Caco-2 (cell line): ENCODE data around the gene C10orf90. TPM values are rescaled to one million over a fixed set of nuclear protein-coding genes. Genes with fewer than 3 reads are reported as not detected.

Experiments used
- BruUV-seq: library from RNA; stranded (reverse); fragments of 400-500 nt; replicated peaks from 2 replicates; lab custom pipeline; 2021; lab: Mats Ljungman, UMichigan
- CTCF ChIA-PET: fragments of 300-600 bp; sonication (Branson Sonifier 250); formaldehyde crosslinking; loops from one replicate; lab custom pipeline; 2022; ENCODE audit warnings: antibody characterized with exemption; lab: Charles Lee
- POLR2A ChIA-PET: fragments of 300-600 bp; sonication (Branson Sonifier 250); formaldehyde crosslinking; loops from one replicate; lab custom pipeline; 2022; ENCODE audit warnings: antibody characterized with exemption; lab: Charles Lee
- DNase-seq, 2 experiments: peaks; one replicate each; pipeline versions ENCODE4 v3.0.0 to v3.0.0-alpha.2; 2020 to 2022
- H3K27me3 ChIP-seq: replicated peaks from 2 replicates; pipeline ENCODE4 v1.6.0; 2011; ENCODE audit warnings: low read length; ENCODE audit not compliant: control insufficient read depth, insufficient read depth
- H3K36me3 ChIP-seq: 2 replicates; pipeline ENCODE4 v1.5.1; 2011; ENCODE audit warnings: low read length; ENCODE audit not compliant: control insufficient read depth, insufficient read depth
- H3K4me1 ChIP-seq: fragments of 250-450 bp; sonication (Bioruptor Pico); 2 replicates; pipeline ENCODE4 v1.5.1; 2020; ENCODE audit warnings: mild to moderate bottlenecking
- H3K4me3 ChIP-seq: 2 replicates; pipeline ENCODE4 v1.5.1; 2011; ENCODE audit warnings: low read depth, mild to moderate bottlenecking, control low read depth, low read length
- H3K9me3 ChIP-seq: fragments of 250-450 bp; sonication (Bioruptor Pico); 2 replicates; pipeline ENCODE4 v1.5.1; 2020; ENCODE audit warnings: mild to moderate bottlenecking, moderate library complexity
- H3K27ac Mint-ChIP-seq: one replicate; pipeline ENCODE4 v1.8.0; 2022; ENCODE audit warnings: mixed read lengths; ENCODE audit not compliant: unreplicated experiment
- H3K27me3 Mint-ChIP-seq: one replicate; pipeline ENCODE4 v1.8.0; 2022; ENCODE audit warnings: mixed read lengths; ENCODE audit not compliant: insufficient read depth, unreplicated experiment
- H3K36me3 Mint-ChIP-seq: one replicate; pipeline ENCODE4 v1.8.0; 2022; ENCODE audit warnings: mild to moderate bottlenecking, mixed read lengths; ENCODE audit not compliant: insufficient read depth, unreplicated experiment
- H3K4me1 Mint-ChIP-seq: one replicate; pipeline ENCODE4 v1.8.0; 2022; ENCODE audit warnings: low read depth, mixed read lengths; ENCODE audit not compliant: unreplicated experiment
- H3K4me3 Mint-ChIP-seq: one replicate; pipeline ENCODE4 v1.8.0; 2022; ENCODE audit warnings: mild to moderate bottlenecking, moderate library complexity, mixed read lengths; ENCODE audit not compliant: unreplicated experiment
- H3K9me3 Mint-ChIP-seq: one replicate; pipeline ENCODE4 v1.8.0; 2022; ENCODE audit warnings: mixed read lengths; ENCODE audit not compliant: unreplicated experiment
- intact Hi-C: fragments of 100-400 bp; cut with micrococcal nuclease; formaldehyde crosslinking; loops from one replicate; pipeline ENCODE4 v1.10.0; 2022; ENCODE audit not compliant: unreplicated experiment
- total RNA-seq: library from RNA; stranded (reverse); gene quantifications from 2 replicates; pipeline ENCODE4 v1.2.3, GENCODE V29; 2022
- TF ChIP-seq, protein P1 (sequence below), 2 experiments: fragments of 200-600 bp in 1 of 2; IDR thresholded peaks; 1 replicate in 1 of 2; 2 replicates in 1 of 2; pipeline versions ENCODE4 v1.5.1 to v1.8.0; 2011 to 2022; ENCODE audit warnings: antibody characterized with exemption in 1 of 2, control low read depth in 1 of 2, inconsistent platforms in 1 of 2, low read depth in 1 of 2, low read length in 1 of 2, mild to moderate bottlenecking in 1 of 2, moderate library complexity in 1 of 2; ENCODE audit not compliant: insufficient read depth in 1 of 2, severe bottlenecking in 1 of 2, unreplicated experiment in 1 of 2

C10orf90 gene
- total RNA-seq, 1 experiment from 2014 or later: not detected

DNA sequence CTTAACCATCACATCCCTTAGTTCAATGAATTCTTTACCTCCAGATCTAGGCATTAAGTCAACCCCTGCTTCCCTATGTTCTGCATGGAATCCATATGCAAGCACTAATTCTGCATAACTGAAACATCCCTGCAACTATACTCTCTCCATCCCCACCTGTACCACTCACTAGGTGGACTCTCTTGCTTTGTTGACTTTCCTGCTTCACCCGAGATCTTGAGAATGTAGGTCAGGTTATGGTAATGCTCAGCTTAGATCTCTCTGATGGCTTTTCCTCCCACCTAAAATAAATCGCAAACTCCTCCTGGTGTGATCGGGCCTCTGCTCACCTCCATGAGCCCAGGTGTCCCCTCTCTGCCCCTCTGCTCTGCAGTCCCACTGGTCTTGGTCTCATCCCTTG, 189.8 kb downstream of the C10orf90 start:
- no peaks in the 10 kb centered on the region for H3K9me3 ChIP-seq
- Mint-ChIP-seq H3K27ac (no peak overlapping the region), H3K27me3 (peaks cover 22% of the 10 kb centered on the region), H3K9me3 (no peaks in the 10 kb centered on the region), H3K4me3 (no peak overlapping the region), H3K4me1 (no peaks in the 10 kb centered on the region), H3K36me3 (no peaks in the 10 kb centered on the region)
- H3K4me1 ChIP-seq: no peaks in the 10 kb centered on the region
- no peaks in the 10 kb centered on the region for H3K36me3 ChIP-seq
- CTCF ChIA-PET: no interaction called here
- TF ChIP-seq, protein P1, sequence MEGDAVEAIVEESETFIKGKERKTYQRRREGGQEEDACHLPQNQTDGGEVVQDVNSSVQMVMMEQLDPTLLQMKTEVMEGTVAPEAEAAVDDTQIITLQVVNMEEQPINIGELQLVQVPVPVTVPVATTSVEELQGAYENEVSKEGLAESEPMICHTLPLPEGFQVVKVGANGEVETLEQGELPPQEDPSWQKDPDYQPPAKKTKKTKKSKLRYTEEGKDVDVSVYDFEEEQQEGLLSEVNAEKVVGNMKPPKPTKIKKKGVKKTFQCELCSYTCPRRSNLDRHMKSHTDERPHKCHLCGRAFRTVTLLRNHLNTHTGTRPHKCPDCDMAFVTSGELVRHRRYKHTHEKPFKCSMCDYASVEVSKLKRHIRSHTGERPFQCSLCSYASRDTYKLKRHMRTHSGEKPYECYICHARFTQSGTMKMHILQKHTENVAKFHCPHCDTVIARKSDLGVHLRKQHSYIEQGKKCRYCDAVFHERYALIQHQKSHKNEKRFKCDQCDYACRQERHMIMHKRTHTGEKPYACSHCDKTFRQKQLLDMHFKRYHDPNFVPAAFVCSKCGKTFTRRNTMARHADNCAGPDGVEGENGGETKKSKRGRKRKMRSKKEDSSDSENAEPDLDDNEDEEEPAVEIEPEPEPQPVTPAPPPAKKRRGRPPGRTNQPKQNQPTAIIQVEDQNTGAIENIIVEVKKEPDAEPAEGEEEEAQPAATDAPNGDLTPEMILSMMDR (IDR thresholded peaks at IDR 0.05; ENCODE audit: insufficient read depth in 1 of 2, low read depth in 1 of 2, low read length in 1 of 2, severe bottlenecking in 1 of 2, unreplicated experiment in 1 of 2): no peak
- no peaks in the 10 kb centered on the region for H3K27me3 ChIP-seq
- H3K4me3 ChIP-seq: no peak overlapping the region
- POLR2A ChIA-PET: no interaction called here
- BruUV-seq: no TSS peak
- intact Hi-C loops: no loop called here
- no peak for DNase-seq

DNA sequence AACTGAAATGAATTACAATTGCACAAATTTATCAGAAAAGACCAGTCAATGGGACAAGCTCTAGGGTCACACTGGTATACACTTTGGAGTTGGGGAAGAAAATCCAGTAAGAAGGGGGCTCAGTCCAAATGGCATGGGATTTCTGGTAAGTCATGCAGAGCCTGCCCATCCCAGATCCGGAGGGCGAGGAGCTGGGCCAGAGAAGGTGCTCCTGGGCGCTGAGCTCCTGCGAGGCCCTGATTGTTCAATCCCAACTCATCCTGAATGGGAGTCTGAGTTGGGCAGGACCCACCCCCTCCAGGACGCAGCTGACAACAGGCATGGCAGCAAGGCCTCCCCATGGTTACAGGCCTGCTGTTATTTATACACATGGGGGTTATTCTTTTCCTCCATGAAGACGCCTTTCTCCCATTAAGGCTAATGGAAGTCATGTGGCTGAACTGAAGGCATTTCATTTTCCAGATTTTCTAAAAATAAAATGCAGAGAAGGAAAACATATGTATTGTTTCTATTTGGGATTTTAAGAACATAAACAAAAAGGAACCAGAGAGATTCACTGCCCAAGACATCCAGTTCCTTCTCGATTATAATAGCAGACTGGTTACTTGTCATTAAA, 191.1 kb downstream of the C10orf90 start:
- intact Hi-C loops: no loop called here
- ChIA-PET CTCF (no interaction called here), POLR2A (no interaction called here)
- H3K36me3 Mint-ChIP-seq: no peaks in the 10 kb centered on the region
- TF ChIP-seq, protein P1 (IDR thresholded peaks at IDR 0.05; ENCODE audit: insufficient read depth in 1 of 2, low read depth in 1 of 2, low read length in 1 of 2, severe bottlenecking in 1 of 2, unreplicated experiment in 1 of 2): no peak
- H3K9me3 Mint-ChIP-seq: no peaks in the 10 kb centered on the region
- peaks cover 22% of the 10 kb centered on the region for H3K27me3 Mint-ChIP-seq
- no peak overlapping the region for H3K4me3 ChIP-seq
- no TSS peak for BruUV-seq
- H3K9me3 ChIP-seq: no peaks in the 10 kb centered on the region
- DNase-seq: no peak
- H3K4me1 Mint-ChIP-seq: no peaks in the 10 kb centered on the region
- no peaks in the 10 kb centered on the region for H3K27me3 ChIP-seq
- H3K36me3 ChIP-seq: no peaks in the 10 kb centered on the region
- H3K27ac Mint-ChIP-seq: no peak overlapping the region
- no peak overlapping the region for H3K4me3 Mint-ChIP-seq
- no peaks in the 10 kb centered on the region for H3K4me1 ChIP-seq

DNA sequence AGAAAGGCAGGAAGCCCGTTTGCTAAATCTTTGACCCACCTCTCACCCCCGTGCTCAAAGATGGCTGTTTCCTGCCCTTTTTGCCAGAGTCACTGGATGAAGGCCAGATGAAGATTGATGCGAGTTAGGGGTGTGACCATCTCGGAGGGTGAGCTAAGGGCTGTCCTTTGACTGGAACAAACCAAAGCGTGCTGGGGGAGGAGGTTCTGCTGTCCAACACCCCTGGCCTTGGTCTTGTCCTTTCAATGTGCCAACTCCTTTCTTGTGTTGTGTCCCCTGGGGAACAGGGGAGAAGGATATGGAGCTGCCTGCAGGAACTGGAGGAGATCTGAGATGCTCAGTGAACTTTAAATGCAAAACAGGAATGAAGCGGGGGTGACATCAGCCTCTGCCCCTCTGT, 191.9 kb downstream of the C10orf90 start:
- Mint-ChIP-seq H3K27me3 (peaks cover 17% of the 10 kb centered on the region), H3K4me3 (no peak overlapping the region), H3K36me3 (no peaks in the 10 kb centered on the region), H3K27ac (no peak overlapping the region), H3K4me1 (no peaks in the 10 kb centered on the region), H3K9me3 (no peaks in the 10 kb centered on the region)
- no peaks in the 10 kb centered on the region for H3K36me3 ChIP-seq
- DNase-seq: no peak
- intact Hi-C loops: no loop called here
- ChIA-PET CTCF (no interaction called here), POLR2A (no interaction called here)
- BruUV-seq: no TSS peak
- H3K4me3 ChIP-seq: no peak overlapping the region
- H3K9me3 ChIP-seq: no peaks in the 10 kb centered on the region
- H3K27me3 ChIP-seq: no peaks in the 10 kb centered on the region; the same call in 1 of the 2 replicates
- no peaks in the 10 kb centered on the region for H3K4me1 ChIP-seq
- TF ChIP-seq, protein P1 (IDR thresholded peaks at IDR 0.05; ENCODE audit: insufficient read depth in 1 of 2, low read depth in 1 of 2, low read length in 1 of 2, severe bottlenecking in 1 of 2, unreplicated experiment in 1 of 2): no peak
